HG03457 (cell line): ENCODE measurements around the gene RBM17.
"Not testable (repeated sequence)": the region's sequence is repeated elsewhere in the genome, so short reads cannot be mapped to it uniquely, and the experiment has no call there.

ENCODE experiments used
- ATAC-seq: cut with Tn5 transposase; IDR thresholded peaks from one replicate; pipeline ENCODE4 v1.9.1; 2021; ENCODE audit warnings: moderate number of reproducible peaks; ENCODE audit not compliant: unreplicated experiment

RBM17 gene

DNA sequence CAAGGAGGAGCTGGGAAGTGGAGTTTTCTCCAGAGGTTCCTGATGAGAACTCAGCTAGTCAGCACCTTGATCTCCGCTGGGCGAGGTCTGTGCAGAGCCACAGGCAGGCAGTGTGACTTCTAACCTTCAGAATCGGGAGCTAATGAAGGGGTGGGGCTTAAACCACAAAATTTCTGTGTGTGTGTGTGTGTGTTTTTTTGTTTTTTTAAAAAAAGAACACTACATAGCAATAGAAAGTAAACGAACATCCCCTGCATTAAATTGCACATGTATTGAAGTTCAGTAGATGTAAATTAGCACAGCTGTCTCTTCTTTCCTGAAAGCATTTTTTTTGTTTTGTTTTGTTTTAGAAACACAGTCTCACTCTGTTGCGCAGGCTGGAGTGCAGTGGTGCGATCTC is 46.2 kb downstream of the RBM17 start:
- no peak for ATAC-seq

DNA sequence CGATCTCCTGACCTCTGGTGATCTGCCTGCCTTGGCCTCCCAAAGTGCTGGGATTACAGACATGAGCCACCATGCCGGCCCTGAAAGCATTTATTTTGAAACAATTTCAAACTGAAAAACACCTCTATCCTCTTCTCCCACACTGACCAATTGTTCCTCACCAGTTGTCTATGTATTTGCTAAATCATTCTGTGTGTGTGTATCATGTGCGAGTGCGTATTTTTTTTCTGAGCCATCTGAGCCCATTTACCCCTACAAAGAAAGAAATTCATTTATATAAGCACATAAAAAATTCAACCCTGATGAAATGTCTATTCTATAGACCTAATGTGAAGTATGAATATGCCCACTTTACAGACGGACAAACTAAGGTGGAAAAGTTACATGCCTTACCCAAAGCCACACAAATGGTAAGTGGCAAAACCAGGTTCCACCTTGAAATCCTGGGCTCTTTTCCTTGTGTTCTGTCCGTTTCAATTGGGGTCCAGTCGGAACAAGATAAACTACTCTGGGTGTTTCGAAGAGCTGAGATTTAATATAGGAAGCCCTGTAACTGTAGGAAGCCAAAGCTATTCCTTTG is 46.8 kb downstream of the RBM17 start:
- no peak for ATAC-seq

DNA sequence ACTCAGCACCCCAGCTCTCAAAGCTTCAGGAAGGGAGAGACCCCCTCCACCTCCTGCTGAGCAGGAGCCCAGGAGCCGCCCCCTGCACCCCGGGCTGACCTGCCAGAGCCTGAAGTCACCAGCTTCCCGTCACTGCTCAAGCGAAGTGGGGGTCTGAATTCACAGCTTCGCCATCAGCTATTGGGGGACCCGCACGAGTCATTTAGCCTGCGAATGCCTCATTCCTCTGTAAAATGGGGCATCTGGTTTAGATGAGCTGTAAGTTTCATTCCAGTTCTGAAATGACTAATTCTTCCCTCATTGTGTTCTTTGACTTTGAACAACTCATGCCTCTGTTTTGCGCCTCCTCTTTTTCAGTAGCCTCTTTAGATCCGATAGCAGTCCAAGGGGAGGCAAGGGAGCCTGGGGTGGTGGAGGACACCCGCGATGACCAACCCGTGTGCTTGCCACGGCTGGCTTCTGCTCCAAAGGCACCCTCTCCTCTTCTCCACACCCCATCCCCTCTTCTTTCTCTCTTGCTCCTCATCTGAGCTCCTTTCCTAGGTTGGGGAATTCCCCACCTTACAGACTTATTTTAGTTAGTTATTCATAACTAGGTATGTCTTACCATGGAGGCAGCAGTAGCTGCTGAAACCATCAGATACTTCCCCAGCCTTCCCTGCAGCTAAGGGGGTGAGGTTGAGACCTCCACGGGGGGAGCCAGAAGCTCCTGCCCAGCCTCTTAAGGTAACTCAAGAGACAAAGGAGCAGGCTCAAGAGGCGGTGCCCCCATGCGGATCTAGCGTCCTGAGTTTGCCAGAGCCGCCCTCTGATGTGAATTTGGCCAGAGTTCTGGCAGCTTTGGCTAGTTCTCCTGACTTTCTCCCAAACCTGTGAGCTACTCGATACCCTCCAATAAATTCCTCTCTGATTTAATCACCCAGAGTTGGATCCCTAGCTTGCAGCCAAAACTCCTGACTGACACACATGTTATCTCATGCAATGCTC is 47.7 kb downstream of the RBM17 start:
- ATAC-seq: no peak

DNA sequence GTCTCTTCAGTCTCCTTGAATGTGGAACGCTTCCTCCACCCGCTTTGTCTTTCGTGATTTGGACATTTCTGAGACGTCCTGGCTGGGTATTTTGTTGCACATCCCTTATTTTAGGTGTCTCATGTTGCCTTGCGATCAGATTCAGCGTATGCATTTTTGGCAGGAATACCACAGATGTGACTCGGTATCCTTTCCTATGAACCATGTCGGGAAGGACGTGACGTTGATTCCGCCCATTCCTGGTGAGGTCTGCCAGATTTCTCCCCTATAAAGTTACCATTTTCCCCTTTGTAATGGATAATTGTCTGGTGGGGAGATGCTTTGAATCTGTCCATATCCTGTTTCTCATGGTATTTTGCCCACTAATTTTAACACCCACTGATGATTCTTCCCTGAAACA is 49.6 kb downstream of the RBM17 start:
- ATAC-seq: no peak

DNA sequence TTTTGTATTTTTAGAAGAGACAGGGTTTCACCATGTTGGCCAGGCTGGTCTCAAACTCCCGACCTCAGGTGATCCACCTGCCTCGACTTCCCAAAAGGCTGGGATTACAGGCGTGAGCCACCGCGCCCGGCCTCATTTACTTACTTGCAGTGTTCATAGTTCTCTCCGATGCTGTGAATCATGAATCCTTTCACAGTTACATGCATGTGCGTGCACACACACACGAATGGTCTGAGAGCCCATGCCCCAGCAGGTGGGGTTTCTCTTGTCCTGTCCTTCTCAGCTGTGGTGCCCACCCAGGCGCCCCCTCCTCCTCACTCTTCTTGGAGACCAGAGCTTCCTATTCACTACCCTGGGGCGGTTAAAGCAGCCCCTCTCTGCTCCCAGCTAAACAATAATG is 50.6 kb downstream of the RBM17 start:
- no peak for ATAC-seq

DNA sequence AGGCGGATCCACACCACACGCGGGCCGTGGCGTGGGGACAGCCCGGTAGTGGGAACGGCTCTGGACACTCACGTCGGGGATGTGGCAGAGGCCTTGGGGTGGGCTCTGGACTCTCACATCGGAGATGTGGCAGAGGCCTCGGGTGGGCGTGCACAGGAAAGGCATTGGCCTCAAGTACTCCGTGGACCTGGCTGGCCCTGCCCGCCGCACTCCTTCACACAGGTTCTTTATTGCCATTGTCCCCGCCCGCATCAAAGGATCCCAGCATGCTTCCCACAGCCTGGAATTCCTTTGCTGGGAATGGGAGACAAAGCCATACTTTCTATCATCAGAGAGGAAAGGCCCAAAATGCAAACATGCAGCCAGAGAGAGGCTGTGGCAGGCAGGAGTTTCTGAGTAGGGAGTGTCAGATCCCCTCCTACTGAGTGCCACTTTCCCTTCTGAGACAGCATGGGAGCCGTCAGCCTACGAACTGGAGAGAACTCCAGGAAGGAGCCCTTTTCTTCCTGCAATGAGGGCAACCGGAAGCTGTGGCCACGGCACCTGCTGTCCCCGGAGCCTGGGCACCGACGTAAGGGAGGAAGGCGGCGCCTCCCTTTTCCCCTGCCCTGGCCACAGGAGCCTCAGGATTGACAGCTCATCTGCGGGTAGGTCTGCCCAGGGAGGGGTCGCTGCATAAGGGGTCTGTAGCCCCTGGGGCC is 51.5 kb downstream of the RBM17 start:
- no peak for ATAC-seq

DNA sequence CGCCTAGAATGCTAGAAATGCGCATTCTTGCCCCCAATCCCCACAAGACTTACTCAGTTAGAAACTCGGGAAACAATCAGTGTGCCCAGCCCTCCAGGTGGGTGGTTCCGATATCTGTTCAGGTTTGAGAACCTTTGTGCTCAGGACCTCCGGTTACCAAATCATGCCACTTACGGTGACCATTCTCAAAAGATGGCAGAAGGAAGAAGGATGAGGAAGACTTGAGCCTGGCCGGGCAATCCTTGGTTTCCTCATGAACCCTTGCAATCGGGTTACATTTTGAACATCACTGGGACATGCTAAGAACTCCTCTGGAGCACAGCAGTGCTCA is 52.1 kb downstream of the RBM17 start:
- ATAC-seq: no peak

DNA sequence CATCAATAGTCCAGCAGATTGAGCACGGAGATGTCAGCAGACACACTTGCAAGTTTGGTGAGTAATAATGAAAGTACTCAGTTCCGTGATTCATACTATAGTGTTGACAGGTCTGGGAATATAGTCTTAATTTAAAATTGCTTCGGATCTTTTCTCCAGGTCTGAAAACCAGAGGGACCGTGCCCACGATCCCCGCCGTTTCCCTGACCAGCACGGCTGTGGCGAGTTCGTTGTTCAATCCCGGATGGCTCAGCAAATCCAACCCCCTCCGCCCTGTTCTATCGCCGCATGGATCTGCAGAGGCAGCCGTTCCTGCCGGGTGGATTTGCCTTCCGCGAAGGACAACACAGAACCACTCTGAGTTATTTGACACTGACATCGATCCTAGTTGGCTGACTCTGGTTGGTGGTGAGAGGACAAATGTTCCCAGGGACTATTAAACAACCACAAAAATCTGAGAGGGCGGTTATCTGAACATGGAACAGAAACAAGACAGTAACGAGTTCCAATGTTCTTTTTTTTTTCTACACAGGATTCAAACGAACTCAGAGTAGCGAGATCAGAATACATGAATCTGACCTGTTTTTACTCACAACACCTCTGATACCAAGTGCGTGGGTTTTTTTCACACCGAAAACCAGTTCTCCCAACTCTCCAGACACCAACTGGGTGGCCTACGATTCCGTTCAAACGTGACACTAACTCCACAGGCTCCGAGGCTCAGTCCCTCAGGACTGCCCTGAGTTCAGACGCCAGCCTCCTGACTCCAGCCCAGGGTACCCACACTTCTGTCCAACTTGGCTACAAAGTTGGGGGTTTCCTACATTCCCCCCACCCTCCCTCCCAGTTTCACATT is 52.7 kb downstream of the RBM17 start:
- ATAC-seq: peak; percentile 39

DNA sequence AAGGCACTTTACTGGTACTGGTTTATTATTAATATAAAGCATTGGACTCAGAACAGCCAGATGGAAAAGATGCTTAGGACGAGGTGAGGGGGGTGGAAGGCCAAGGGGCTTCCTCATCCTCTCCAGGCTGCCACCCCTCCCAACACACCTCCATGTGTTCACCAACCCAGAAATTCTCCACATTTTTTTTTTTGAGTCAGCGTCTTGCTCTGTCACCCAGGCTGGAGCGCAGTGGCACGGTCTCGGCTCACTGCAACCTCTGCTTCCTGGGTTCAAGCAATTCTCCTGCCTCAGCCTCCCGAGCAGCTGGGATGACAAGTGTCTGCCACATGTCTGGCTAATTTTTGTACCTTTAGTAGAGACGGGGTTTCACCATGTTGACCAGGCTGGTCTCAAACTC is 53.4 kb downstream of the RBM17 start:
- ATAC-seq: not testable (repeated sequence)

DNA sequence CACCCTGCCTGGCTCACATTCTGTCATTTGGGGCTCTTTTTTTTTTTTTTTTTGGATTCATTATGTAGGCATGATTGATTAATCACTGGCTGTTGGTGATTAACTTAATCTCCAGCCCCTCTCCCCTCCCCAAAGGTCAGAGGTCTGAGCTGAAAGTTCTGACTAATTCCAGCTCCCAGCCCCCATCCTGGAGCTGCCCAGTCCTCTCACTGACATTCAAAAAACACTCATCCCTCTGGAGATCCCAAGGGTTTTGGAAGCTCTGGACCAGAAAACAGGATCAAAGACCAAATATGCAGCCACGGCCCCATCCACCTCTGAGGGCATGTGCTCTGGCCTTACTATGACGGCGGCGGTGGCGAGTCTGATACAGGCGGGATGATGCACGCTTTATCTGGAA is 53.8 kb downstream of the RBM17 start:
- no peak for ATAC-seq

DNA sequence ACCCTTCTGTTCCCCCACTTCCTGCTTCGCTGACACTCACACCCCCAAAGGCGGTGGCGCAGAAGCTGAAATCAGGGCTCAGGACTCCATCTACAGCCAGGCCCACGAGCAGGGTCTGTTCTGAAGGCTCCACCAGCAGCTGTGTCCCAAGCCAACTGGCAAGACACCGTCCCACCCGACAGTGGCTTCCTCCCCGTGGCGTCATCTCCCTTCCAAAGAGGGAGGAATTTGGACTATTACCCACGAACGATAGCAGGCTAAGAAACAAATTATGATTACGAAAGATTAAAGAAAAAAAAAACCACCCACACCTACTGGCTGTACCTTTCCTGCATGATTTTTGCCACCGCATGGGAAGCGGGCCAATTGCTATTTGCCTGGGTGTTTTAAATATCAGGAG is 54.3 kb downstream of the RBM17 start:
- no peak for ATAC-seq

DNA sequence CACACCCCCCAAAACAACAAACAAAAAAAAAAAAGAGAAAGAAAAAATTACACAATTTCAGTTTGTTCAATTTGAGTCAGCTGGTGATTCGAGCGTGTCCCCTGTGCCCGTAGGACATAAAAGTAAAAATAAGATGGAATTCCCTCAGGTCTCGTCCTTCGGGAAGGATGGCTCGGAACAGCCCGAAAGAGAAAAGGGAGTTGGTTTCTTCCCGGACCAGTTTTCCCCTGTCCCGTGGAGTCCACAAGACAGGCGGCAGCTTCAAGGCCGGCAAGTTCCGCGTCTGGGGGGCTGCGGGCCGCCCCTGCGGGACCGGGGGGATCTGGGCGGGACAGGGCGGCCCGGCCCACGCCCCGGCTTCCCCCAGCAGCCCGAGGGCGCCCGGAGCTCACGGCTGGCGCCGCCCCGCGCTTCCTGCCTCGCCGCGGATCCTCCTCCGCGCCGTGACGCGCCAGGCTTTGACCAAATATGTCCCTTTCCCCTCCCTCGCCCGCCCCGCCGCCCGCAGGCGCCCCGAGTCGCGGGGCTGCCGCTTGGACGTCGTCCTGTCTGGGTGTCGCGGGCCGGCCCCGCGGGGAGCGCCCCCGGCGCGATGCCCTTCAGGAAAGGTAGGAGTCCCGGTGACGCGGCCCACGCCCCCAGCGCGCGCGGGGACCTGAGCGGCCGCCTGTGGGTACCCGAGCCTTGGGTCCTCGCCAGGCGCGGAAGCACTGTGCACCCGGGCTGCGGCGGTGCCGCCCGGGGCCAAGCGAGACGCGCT is 55.8 kb downstream of the RBM17 start:
- peak; percentile 55 for ATAC-seq

DNA sequence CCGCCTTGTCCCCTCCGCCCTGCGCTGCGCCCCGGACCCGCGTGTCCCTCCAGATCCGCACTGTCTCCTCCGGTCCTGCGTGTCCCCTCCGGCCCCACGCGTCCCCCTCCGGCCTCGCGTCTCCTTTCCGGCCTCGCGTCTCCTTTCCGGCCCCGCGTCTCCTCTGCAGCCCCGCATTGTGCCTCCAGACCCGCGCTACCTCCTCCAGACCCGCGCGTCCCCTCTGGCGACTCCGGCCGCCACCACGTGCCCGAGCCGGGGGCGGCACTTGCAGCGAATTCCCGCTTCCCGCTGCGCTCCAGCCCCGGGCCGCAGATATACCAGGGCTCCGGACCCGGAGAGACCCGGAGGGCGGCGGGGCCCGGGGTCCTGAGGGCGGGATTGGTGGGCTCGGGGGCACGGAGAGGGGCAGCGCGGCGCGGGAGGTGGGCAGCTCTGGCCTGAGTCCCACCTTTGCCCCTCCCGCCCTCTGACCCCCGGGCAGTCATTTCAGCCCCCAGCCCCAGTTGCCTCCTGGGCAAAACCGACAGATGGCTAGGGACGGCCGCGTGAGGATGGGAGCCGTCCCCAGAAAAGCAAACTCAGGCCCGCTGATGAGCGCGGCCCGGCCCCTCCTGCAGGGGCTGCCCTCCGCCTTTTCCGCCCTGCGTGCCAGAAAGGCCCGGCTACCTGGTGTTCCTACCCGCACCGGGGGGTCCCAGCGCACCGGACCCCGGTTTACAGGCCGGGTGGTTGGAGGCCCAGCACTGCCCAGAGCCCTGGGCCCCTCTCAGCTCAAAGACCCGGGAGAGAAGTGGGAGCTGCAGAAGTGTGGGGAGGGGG is 56.5 kb downstream of the RBM17 start:
- no peak for ATAC-seq

DNA sequence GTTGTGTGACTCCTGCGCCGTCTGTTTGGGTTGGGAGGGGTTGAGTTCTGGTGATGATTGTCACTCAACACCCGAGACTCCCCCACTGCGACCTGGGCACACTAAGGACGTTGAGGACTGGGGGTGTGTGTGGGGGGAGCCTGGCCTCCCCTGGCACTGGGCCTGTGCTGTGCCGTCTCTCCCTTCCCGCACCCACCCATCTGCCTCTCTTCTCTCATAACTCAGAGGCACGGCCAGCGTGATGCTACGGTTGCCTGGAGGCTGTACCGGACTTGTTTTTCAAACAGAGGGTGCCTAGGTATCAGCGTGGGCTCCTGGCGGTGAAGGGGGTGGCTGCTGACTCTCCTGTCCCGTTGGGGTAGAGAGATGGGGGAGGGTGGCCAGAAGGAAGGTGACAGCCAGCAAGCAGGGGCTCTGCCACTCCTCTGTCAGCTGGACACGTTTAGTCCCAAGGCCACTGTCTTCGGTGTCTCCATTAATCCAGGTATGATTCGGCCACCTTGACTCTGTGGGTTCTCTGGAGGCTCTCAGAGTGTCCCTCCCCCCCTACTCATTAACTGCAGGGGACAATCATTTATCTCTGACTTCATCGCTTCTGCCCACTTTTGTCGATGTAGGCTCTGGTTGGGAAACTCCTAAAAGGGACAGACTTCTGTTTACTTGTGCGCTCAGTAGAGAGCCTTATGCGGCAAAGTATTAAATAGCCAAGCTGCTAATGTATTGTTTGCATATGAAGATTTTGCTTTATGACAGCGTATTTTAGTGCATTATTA is 57.4 kb downstream of the RBM17 start:
- no peak for ATAC-seq

DNA sequence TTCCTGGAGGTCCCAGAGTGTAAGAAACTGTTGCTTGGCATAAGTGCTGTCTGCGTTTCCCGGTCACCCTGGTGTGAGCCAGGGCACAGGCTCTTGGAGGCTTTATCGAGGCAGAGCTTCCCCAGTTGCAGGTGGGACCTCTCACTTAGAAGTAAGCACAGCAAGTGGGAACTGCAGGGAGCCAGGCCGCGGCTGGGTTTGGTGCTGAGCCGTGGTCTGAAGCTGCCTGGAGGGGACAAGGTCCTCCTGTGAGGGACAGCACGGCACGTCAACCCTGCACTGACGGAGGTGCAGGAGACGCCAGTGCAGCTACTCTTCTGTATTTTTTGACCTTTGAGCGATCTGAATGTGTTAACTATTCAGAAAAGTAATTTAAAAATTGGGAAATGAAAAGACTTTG is 58.1 kb downstream of the RBM17 start:
- no peak for ATAC-seq

DNA sequence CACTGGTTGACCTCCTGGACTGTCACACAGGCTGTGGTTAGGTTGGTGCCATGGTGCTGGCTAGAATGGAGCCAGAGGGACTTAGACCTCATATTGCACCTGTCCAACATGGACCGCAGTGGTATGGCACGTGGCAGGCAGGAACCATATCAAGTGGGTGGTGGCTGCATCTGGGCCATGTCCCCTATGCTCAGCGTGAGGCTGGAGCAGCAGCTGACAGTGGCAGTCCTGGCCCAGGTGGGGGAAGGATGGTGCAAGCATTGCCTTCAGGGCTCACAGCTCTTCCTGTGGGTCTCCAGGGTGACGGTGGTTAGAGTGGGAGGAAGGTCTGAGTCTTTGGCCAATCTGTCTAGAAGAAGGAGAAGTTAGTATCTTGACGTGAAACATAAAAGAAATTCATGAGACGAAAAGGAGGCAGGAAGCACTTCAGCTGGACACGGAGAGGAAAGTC is 59.4 kb downstream of the RBM17 start:
- ATAC-seq: no peak

DNA sequence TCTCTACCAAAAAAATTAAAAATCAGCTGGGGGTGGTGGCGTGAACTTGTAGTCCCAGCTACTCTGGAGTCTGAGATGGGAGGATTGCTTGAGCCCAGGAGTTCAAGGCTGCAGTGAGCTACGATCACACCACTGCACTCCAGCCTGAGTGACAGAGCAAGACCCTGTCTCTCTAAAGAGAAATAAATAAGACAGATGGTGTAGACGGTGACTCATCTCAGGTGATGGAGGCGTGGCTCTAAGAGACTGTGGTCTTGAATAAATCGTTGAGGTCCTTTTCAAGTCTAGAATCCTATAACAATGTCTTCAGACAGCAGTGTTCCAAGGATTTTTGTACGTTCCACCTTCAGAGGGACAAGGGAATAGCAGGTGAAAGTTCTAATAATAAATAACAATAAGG is 60.1 kb downstream of the RBM17 start:
- no peak for ATAC-seq

DNA sequence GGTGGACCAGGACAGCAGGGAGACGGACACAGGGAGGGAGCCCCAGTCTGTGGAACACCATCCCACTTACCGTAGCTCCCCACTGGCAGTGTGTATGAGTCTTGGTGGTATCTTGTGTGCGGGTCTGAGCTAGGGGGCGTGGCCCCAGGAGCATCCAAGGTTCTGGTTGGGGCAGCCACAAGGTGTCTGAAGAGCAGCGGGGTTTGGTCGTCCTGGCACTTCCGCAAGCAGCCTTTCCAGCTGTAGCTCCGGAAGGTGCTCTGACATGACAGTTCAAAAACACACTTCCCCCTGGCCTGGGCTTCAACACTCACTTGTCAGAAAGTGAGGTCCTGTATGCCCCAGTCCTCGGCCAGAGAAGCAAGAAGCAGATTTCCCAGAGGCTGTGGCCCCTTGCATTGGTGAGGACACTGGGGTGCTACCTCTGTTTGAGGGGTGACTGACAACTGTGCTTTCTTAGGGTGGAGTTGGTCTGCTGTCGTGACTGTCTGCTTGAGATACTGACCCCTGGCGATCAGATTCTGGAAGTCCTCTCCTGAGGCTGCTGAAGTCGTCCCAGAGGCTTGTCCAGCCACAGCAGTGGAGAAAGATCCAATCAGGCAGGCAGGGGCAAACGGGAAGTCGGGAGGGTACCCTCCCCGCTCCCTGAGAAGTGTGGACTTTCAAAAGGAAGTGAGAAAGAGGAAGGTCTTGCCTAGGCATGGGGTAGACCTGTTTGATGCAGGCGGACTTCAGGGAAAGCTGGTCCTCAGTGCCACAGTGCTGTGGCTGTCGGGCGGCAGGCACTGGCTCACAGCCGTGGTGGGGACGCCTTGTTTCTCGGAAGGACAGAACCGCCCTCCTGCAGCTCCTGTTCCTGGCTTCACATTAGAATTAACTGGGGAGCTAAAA is 62.5 kb downstream of the RBM17 start:
- peak; percentile 64 for ATAC-seq
